GM10847 (cell line): ENCODE results near the gene PIP5K1A.

Experiments
- POLR2A ChIP-seq: IDR thresholded peaks from 2 replicates; pipeline ENCODE4 v1.6.1; 2011; ENCODE audit not compliant: insufficient read length; ENCODE audit errors: extremely low read depth

The PIP5K1A gene

DNA sequence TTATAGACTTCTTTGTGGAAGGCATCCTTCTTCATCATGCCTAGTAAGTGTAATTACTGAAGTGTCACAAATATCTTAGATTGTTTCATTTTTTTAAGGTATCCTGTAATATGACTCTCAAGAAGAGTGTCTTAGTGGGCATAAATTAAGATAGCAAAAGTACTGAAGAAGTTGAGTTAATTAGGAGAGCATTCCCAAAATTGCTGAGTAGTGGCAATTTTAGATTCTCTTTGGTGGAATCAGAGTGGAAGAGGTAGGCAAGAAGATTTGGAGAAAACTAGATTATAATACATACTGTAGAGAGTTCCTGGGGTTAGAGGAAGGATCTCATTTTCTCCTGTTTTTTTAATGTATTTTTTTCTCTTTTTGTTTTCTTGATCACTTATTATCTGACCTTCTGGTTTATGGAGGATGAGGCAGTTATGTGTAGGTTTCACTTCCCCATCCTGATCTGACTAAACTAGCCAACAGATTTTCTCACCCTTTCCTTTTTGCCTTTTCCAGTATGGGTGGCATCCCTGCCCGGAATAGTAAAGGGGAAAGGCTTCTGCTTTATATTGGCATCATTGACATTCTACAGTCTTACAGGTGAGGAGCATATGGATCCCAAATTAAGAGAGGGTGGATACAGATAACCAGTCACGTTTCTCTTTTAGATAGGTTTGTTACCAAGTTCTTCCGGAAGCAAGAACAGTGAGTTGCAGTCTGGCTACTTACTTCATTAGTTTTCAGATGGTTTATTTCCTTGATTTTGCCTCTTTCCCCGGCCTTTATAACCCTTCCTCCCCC lies 39.5 kb downstream of the PIP5K1A start:
- no peak for TF ChIP-seq POLR2A

DNA sequence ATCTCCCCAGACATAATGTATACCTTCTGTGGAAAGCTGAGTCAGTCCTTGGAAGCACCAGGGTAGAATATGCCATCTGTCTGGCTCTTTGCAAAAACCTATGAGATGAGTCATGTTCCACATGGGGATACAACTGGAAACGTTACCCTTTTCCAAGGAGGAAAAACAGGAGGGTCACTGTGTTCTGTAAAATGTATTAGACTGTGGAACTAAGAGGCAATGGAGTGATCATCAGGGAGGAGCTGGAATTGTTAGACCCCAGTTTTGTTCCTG lies 40.1 kb downstream of the PIP5K1A start:
- no peak for TF ChIP-seq POLR2A

DNA sequence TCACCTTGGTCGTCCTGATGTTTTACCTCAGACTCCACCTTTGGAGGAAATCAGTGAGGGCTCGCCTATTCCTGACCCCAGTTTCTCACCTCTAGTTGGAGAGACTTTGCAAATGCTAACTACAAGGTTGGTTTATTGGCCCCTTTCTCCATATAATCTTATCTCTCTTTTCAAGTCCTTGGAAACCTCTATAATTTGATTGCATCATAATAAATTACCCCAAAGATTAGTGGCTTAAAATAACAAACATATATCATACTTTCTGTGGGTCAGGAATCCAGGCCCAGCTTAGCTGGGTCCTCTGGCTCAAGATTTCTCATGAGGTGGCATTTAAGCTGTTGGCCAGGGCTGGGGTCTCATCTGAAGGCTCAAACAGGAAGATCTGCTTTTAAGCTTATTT lies 44.1 kb downstream of the PIP5K1A start:
- TF ChIP-seq POLR2A, result no peak

DNA sequence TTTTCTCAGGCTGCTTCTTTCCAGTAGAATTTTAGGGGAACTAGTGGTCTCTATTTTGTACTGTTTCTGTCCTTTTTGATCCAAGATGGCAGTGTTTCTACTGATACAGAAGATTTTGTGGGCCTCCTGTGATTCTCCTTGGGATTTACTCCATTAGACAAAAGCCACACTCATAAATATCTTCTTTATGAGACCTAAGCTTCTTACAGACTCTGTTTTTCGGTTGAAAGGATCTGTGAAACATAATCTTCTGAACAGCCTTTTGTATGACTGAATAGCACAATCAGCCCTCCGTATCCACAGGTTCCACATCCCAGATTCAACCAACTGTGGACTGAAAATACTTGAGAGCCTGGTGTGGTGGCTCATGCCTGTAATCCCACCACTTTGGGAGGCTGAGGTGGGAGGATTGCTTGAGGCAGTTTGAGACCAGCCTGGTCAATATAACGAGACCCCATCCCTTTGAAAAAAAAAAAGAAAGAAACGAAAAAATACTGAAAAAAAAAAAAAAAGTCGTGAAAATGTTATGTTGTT lies 45.4 kb downstream of the PIP5K1A start:
- no peak for TF ChIP-seq POLR2A

DNA sequence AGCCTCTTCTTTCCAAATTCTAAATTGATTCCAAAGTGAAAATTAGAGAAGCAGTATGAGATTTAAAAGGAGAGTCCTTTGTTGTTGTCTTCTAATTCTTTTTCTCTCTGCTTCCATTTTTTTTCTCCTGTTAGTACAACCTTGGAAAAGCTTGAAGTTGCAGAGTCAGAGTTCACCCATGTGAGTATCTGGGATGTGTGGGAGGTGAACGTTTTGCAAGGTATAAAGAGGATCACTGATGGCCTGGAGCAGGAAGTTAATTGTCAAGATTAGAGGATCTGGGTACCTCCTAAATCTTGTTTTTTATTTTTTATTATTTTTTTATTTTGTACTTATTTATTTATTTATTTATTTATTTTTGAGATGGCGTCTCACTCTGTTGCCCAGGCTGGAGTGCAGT lies 48.4 kb downstream of the PIP5K1A start:
- TF ChIP-seq POLR2A, result no peak

DNA sequence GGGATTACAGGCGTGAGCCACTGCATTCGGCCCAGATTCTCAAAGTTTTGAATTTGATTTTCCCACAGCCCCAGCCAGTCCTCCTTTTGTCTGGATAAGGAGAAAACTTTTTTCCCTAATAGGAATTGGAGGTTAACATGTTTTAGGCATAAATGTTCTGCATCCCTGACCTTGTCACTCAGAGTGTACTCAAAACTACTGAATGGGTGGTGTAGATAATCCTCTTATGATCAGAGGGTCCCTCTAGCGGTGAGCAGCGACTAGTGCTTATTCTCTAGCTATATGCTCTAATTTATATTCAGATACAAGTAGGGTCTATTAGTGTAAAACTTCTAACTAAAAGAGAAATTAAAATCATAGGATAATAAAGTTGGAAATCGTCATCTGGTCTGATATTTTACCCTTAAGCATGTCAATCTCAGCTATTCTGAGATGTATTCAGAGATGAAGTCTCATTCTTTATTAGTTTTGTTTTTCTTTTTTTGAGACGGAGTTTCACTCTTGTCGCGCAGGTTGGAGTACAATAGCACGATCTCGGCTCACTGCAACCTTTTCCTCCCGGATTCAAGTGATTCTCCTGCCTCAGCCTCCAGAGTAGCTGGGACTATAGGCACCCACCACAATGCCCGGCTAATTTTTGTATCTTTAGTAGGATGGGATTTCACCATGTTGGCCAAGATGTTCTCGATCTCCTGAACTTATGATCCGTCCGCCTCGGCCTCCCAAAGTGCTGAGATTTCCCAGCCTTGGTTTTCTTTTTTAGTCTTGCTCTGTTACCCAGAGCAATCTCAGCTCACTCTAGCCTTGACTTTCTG lies 53.5 kb downstream of the PIP5K1A start:
- no peak for TF ChIP-seq POLR2A

DNA sequence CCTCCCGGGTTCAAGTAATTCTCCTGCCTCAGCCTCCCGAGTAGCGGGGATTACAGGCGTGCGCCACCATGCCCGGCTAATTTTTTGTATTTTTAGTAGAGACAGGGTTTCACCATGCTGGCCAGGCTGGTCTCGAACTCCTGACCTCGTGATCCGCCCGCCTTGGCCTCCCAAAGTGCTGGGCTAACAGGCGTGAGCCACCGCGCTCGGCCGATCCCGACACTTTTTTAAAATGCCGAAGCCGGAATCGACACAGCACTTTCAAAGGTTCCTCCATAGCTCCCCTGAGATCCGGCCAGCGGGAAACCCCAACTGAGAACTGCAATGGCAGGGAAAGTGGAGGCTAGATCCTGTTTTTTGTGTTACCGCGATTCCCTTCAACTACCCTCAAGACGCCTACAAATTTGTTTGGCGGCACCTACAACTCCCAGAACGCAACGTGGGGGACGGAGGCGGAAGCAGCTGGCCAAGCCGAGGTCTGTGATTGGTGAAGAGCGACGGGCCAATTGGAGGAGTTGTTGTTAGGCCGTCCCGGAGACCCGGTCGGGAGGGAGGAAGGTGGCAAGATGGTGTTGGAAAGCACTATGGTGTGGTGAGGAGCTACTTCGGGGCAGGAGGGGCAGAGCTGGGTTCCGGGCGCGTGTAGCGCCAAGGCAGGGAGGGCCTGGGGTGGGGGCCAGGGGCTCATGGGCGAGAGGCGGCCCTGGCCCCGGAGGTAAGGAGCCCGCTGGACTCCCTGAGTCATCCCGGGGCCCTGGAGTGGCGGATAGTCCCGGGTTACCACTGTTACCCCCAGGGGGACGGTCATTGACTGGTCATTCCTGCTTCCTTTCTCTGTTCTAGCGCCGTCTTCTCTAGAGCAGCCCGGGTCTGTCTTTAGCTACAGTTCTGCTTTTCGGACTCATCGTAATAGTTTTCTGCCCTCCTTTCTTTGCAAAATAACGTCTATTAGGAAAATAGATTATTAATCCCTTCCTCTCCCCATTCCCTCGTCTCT lies 56.2 kb downstream of the PIP5K1A start, which contains the start of gene PSMD4:
Gene PSMD4 (plus strand): TSS at position 518 of the 997 bp plus-strand sequence. CDS start 49 bp downstream, at position 567.
- TF ChIP-seq POLR2A, result peak; percentile 86

DNA sequence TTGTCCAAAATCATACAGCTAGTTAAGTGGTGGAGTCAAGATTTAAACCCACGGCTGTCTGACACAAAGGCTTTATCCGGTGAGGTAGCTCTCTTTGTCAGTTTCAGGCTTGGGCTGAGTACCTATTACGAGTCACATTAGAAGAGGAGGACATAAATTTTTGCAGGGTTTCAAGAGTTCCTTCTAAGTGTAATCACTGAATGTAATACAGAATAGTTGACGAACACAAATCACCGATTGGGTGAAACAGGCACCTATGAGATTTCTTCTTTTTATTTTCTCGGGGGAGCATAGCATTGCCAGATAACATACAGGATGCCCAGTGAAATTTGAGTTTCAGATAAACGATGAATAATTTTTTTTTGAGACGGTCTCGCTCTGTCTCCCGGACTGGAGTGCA lies 57.0 kb downstream of the PIP5K1A start:
- no peak for TF ChIP-seq POLR2A

DNA sequence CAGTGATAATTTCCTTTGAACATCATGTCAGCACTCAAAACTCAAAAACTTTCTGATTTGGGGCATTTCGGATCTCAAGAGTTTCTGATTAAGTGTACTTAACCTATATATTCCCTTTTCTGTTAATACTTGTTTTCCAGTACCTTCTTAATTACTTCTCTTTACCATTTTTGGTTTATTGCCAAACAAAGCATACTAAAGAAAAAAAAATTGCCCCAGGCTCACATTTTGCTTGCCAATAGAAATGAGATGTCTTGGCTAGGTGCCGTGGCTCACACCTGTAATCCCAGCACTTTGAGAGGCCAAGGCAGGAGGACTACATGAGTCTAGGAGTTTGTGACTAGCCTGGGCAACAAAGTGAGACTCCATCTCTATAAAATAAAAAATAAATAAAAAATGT lies 61.0 kb downstream of the PIP5K1A start:
- TF ChIP-seq POLR2A, result no peak

DNA sequence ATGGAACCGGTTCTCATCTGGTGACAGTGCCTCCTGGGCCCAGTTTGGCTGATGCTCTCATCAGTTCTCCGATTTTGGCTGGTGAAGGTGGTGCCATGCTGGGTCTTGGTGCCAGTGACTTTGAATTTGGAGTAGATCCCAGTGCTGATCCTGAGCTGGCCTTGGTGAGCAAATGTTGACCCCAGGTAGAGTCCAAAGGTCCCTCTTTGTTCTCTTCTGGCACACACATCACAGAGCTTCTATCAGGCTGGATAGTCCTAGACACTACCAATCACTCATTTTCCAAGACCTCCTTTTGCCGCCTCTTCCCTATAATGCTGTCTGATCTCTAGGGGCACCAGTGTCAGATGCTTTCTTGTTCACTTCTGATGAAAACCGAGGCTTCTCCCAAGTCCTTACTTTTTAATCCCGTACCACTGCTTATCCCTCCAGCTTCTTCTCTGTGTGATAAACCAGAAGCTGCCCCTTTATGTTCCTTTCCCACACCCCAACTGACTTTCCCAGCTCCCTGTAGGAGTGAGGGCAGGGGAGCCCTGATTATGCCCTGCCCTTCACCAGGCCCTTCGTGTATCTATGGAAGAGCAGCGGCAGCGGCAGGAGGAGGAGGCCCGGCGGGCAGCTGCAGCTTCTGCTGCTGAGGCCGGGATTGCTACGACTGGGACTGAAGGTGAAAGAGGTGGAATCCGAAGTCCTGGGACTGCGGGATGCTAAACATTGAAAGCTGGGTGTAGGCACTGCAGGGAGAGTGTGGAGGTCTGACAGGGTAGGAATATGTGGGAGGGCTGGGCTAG lies 67.3 kb downstream of the PIP5K1A start:
- TF ChIP-seq POLR2A, result no peak

DNA sequence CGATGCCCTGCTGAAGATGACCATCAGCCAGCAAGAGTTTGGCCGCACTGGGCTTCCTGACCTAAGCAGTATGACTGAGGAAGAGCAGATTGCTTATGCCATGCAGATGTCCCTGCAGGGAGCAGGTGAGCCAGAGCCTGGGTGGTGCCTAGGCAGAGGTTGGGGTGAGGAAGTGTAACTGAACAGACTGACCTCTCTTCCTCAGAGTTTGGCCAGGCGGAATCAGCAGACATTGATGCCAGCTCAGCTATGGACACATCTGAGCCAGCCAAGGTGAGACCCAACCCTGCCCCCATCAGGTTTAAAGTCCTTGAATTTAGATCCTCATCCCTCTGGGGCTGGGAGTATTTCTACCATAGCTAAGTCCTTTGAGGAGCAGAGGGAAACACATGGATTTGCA lies 68.0 kb downstream of the PIP5K1A start:
- no peak for TF ChIP-seq POLR2A

DNA sequence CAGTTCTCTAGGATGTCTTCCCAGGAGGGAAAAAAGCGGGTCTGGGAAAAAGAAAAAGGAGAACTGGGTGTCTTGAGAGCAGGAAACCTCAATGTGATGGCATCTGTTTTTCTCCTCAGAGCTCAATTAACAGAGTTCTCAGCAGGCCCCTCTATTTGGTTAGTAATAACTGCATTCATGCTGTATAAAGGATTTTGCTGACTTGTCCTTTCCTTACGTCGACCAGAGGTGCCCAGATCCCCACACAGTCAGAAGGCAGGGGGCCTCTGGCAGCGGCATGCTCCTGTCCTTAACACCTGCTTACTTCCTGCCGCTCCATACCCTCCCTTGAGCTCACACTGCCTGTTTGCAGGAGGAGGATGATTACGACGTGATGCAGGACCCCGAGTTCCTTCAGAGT lies 68.5 kb downstream of the PIP5K1A start:
- no peak for TF ChIP-seq POLR2A

DNA sequence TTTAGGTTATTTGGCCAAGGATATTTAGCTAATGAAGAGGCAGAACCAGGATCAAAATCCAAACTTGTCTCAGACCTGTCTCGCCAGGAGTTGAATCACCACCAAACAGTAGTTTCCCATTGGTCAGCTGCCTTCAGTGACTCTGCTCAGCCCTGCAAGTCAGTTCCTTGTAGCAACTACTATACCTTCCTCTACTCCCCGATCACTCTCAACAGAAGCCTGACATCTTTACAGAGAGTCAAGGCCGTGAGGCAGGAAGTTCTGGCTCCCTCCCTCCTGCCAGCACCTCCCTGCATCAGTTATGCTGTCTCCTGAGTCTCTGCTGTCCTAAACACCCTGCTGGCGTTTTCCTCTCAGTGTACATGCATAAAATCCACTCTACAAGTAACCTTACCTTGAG lies 69.4 kb downstream of the PIP5K1A start:
- TF ChIP-seq POLR2A, result no peak

DNA sequence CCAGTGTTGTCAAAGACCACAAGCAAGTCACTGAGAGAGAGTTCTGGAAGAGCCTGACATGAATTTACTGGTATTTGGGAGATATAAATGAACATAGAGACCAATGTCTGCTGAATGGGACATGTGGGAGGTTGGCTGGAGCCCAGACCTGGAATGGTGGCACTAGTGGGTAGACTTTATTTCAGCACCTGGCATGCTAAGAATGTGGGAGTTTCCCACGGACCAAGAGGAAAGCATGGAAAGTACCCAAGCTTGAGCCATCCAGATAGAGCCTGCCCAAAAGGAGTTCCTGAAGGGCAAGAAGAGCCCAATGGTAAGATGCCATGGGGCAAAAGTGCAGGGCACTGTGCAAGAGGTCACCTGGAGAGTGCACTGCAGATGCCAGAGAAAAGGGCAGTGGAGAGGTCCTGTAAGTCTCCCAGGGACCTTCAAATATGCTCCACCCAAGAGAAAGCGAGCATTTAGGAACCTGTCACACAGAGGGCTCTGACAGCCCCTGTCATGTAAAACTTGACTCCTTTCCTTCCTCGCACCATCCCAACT lies 75.6 kb downstream of the PIP5K1A start:
- no peak for TF ChIP-seq POLR2A
